ENCODE measurements around the gene HES1. TPM values are rescaled to one million over a fixed set of nuclear protein-coding genes. Genes with fewer than 3 reads are reported as not detected.
"Not testable (repeated sequence)": the region's sequence is repeated elsewhere in the genome, so short reads cannot be mapped to it uniquely, and the experiment has no call there.

Gene HES1
- total and polyA plus RNA-seq, 9 of the 15 experiments (the other 6 are each of a cell fraction or from before 2014, with no cell fraction given) = 3.4 to 37.0 (median 19.3) TPM

DNA sequence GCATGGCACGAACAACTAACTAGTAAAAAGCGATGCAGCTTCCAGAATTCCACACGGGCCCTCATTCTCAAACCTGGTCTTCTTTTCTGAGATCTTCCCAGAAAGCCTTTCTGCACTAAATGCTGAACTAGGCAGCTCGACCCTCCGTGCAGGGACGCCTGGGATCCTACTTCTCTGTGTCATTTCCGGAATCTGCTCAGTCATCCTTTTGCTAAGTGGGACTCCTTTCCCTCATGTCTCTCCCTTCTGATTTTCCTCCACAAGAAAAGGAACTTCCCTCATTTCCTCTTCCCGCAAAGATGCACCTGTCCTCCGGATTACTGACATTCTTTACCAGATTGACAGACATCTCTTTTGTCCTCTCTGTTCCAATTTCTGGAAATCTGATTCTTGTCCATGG, 9.2 kb upstream of the HES1 start (continued):
- TF ChIP-seq, protein P1, sequence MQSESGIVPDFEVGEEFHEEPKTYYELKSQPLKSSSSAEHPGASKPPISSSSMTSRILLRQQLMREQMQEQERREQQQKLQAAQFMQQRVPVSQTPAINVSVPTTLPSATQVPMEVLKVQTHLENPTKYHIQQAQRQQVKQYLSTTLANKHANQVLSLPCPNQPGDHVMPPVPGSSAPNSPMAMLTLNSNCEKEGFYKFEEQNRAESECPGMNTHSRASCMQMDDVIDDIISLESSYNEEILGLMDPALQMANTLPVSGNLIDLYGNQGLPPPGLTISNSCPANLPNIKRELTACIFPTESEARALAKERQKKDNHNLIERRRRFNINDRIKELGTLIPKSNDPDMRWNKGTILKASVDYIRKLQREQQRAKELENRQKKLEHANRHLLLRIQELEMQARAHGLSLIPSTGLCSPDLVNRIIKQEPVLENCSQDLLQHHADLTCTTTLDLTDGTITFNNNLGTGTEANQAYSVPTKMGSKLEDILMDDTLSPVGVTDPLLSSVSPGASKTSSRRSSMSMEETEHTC (IDR thresholded peaks at IDR 0.05) = no peak
- TF ChIP-seq ZNF316 (IDR thresholded peaks at IDR 0.05) = peak; percentile 70
- TF ChIP-seq TAF1 (IDR thresholded peaks at IDR 0.05; ENCODE audit: control insufficient read depth, extremely low read depth, insufficient read depth, low read length, severe bottlenecking) = no peak
- TF ChIP-seq POLR2AphosphoS2 (IDR thresholded peaks at IDR 0.05; ENCODE audit: low read length) = no peak
- 0 out of 2 replicates have a peak, but pooled peaks have one; percentile 38 for TF ChIP-seq NFE2 (IDR thresholded peaks at IDR 0.05; ENCODE audit: low read depth)
- TF ChIP-seq SIRT6 (IDR thresholded peaks at IDR 0.05; ENCODE audit: low read depth, low read length) = no peak

DNA sequence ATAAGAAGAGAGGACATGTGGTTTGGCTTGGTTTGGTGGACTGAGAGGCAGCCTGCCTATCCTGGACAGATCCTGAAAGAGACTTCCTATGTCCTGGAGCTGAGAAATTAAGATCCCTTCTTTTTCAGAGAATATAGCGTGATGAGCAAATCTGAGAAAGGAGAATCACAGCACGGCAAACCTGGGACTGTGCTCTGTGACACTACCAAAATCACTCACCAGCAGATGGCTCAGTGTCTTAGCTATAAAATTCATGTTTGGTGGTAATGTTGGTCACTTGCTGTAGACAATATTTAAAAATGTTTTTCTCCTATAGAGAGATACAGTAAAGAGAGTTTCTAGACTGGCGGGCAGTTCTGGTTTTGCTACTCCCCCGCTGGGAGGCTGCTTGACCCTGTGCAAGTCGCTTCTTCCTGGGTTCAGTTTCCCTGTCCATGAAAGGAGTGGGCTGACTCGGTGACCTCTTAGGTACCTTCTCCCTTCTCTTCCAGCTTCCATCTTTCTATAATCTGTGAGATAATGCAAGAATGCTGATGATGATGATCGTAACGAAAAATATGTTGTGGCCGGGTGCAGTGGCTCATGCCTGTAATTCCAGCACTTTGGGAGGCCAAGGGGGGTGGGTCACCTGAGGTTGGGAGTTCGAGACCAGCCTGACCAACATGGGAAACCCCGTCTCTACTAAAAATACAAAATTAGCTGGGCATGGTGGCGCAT, 7.6 kb upstream of the HES1 start:
- BruUV-seq (replicated peaks) = no TSS peak
- no peaks in the 10 kb centered on the region for H3K36me3 ChIP-seq (ENCODE audit: control insufficient read depth, insufficient read depth, low read length)
- no peak overlapping the region for H3K4me3 ChIP-seq
- POLR2A ChIA-PET = interaction anchor here (0.5 to 1.6 kb wide), 6 partner anchors 8 to 196 kb away, joined by 3 to 7 read pairs (median 3); partner anchors contain the start of gene HES1
- DNase-seq (ENCODE audit: extremely low read depth in 1 of 4, low spot score in 3 of 4) = no peak
- no peak overlapping the region for H2AFZ ChIP-seq (ENCODE audit: low read depth, low read length)
- peaks cover under 1% of the 10 kb centered on the region for H3K9me1 ChIP-seq (ENCODE audit: control insufficient read depth, insufficient read depth, low read length)
- H3K4me1 ChIP-seq (replicated peaks in 1 of 2; ENCODE audit: control insufficient read depth in 2 of 2, insufficient read depth in 2 of 2, low read length in 2 of 2) = peaks cover 0 to 9% of the 10 kb centered on the region in 2 experiments; a peak in 2 of 5 replicates
- no peaks in the 10 kb centered on the region for H3K27me3 ChIP-seq (ENCODE audit: control insufficient read depth in 2 of 2, insufficient read depth in 2 of 2, low read length in 2 of 2)
- TF ChIP-seq RAD21 (CRISPR knock-in tag; conservative IDR thresholded peaks at IDR 0.05 in 1 of 2, IDR thresholded peaks at IDR 0.05 in 1 of 2) (peak in 1 of 2 experiments; percentile 15; a peak in 1 of 4 replicates), RCOR1 (IDR thresholded peaks at IDR 0.05; ENCODE audit: borderline replicate concordance in 1 of 2, low read depth in 2 of 2, low read length in 2 of 2) (0 out of 4 replicates have a peak, but pooled peaks of 1 of the 2 experiments have one; percentile 9), POLR2AphosphoS2 (IDR thresholded peaks at IDR 0.05; ENCODE audit: low read length) (no peak), KDM1A (IDR thresholded peaks at IDR 0.05) (peak; percentile 51 to 78; a peak in 2 of 4 replicates)
- no peaks in the 10 kb centered on the region for H3K9me3 ChIP-seq (replicated peaks; ENCODE audit: control insufficient read depth, insufficient read depth, low read depth, low read length)
- FAIRE-seq = no peak
- H3K4me2 ChIP-seq (ENCODE audit: insufficient read depth, low read length) = no peak overlapping the region
- no peak overlapping the region for H3K27ac ChIP-seq (ENCODE audit: extremely low read depth, low read depth, low read length)
- WGBS (ENCODE audit: insufficient coverage, low coverage, missing lambda C conversion rate) = 70% methylated on average over 12 of the region's 12 CpGs
- no peaks in the 10 kb centered on the region for H3K79me2 ChIP-seq (ENCODE audit: control insufficient read depth, insufficient read depth, low read length)
- ATAC-seq = no peak
- CTCF ChIA-PET (ENCODE audit: low intra/inter-chr PET ratio) = interaction anchor here (0.7 kb wide), 1 partner anchor 516 kb away, joined by 3 read pairs; no protein-coding TSS in a partner anchor
- in situ Hi-C loops (cut with MboI) = no loop called here
- H3K9ac ChIP-seq (ENCODE audit: insufficient read depth in 1 of 2, low read depth in 2 of 2, low read length in 2 of 2) = no peak overlapping the region
- intact Hi-C loops (cut with micrococcal nuclease) = no loop called here
- no peaks in the 10 kb centered on the region for H4K20me1 ChIP-seq (replicated peaks; ENCODE audit: control insufficient read depth, insufficient read depth, low read length)

DNA sequence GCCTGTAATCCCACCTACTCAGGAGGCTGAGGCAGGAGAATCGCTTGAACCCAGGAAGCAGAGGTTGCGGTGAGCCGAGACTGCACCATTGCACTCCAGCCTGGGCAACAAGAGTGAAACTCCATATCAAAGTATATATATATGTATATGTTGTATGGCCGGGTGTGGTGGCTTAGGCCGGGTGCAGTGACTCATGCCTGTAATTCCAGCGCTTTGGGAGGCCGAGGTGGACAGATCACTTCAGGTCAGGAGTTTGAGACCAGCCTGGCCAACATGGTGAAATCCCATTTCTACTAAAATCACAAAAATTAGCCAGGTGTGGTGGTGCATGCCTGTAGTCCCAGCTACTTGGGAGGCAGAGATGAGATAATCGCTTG, 7.0 kb upstream of the HES1 start:
- H3K4me3 ChIP-seq; FAIRE-seq; H3K9me3 ChIP-seq (replicated peaks; ENCODE audit: control insufficient read depth, insufficient read depth, low read depth, low read length); H4K20me1 ChIP-seq (replicated peaks; ENCODE audit: control insufficient read depth, insufficient read depth, low read length); ATAC-seq; H3K27ac ChIP-seq (ENCODE audit: extremely low read depth, low read depth, low read length); H3K9me1 ChIP-seq (ENCODE audit: control insufficient read depth, insufficient read depth, low read length); H2AFZ ChIP-seq (ENCODE audit: low read depth, low read length); H3K36me3 ChIP-seq (ENCODE audit: control insufficient read depth, insufficient read depth, low read length); in situ Hi-C loops (cut with MboI); DNase-seq (ENCODE audit: extremely low read depth in 1 of 4, low spot score in 3 of 4); H3K79me2 ChIP-seq (ENCODE audit: control insufficient read depth, insufficient read depth, low read length); BruUV-seq (replicated peaks); H3K27me3 ChIP-seq (ENCODE audit: control insufficient read depth in 2 of 2, insufficient read depth in 2 of 2, low read length in 2 of 2); H3K9ac ChIP-seq (ENCODE audit: insufficient read depth in 1 of 2, low read depth in 2 of 2, low read length in 2 of 2); H3K4me2 ChIP-seq (ENCODE audit: insufficient read depth, low read length); intact Hi-C loops (cut with micrococcal nuclease): not testable (repeated sequence)
- H3K4me1 ChIP-seq (replicated peaks in 1 of 2; ENCODE audit: control insufficient read depth in 2 of 2, insufficient read depth in 2 of 2, low read length in 2 of 2) = peaks cover 3 to 14% of the 10 kb centered on the region in 2 experiments; a peak in 4 of 5 replicates
- 75% methylated on average over 8 of the region's 8 CpGs for WGBS (ENCODE audit: insufficient coverage, low coverage, missing lambda C conversion rate)
- ChIA-PET POLR2A (interaction anchor here (0.6 to 1.6 kb wide), 3 partner anchors 8 to 195 kb away, joined by 3 to 7 read pairs (median 3); partner anchors contain the start of gene HES1), CTCF (ENCODE audit: low intra/inter-chr PET ratio) (interaction anchor here (0.7 kb wide), 1 partner anchor 515 kb away, joined by 3 read pairs; no protein-coding TSS in a partner anchor)
